ENCODE measurements around the gene MAMDC4.

DNA sequence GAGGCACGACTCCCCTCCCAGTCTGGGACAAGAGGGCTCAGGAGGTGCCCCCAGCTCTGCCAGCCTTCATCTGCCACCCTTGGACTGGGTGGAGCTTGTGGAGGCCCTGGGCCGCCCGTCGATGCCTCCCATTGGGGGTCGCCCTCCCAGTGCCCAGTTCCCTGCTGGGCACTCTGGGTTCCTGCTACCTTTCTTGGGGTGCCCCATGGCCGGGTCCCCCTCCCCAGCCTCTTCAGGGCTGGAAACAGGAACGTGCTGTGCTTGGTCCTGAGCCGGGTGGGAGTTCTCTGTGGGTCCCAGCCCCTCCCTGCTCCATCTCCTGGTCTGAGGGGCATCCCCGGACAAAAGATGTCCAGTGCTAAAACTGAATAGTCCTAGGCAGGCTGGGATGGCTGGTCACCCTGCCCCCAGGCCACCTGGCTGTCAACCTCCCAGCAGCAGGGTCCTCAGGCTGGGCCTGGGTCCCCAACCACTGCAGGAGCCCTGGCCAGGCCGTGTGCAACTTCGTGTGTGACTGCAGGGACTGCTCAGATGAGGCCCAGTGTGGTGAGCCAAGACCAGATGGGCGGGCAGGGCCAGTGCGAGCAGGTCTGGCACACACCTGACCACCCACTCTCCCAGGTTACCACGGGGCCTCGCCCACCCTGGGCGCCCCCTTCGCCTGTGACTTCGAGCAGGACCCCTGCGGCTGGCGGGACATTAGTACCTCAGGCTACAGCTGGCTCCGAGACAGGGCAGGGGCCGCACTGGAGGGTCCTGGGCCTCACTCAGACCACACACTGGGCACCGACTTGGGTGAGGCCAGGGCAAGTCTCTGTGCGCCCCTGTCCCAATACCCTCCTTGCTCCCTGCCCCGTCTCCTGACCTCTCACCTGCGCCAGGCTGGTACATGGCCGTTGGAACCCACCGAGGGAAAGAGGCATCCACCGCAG lies 784 bp downstream of the MAMDC4 start:
- TF ChIP-seq, protein P1, sequence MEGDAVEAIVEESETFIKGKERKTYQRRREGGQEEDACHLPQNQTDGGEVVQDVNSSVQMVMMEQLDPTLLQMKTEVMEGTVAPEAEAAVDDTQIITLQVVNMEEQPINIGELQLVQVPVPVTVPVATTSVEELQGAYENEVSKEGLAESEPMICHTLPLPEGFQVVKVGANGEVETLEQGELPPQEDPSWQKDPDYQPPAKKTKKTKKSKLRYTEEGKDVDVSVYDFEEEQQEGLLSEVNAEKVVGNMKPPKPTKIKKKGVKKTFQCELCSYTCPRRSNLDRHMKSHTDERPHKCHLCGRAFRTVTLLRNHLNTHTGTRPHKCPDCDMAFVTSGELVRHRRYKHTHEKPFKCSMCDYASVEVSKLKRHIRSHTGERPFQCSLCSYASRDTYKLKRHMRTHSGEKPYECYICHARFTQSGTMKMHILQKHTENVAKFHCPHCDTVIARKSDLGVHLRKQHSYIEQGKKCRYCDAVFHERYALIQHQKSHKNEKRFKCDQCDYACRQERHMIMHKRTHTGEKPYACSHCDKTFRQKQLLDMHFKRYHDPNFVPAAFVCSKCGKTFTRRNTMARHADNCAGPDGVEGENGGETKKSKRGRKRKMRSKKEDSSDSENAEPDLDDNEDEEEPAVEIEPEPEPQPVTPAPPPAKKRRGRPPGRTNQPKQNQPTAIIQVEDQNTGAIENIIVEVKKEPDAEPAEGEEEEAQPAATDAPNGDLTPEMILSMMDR (IDR thresholded peaks at IDR 0.05) = no peak
- no peak for TF ChIP-seq POLR2A (IDR thresholded peaks at IDR 0.05)

Measured in adrenal gland (tissue), 5 donors.